Measurements from ENCODE around the gene KIRREL1.

DNA sequence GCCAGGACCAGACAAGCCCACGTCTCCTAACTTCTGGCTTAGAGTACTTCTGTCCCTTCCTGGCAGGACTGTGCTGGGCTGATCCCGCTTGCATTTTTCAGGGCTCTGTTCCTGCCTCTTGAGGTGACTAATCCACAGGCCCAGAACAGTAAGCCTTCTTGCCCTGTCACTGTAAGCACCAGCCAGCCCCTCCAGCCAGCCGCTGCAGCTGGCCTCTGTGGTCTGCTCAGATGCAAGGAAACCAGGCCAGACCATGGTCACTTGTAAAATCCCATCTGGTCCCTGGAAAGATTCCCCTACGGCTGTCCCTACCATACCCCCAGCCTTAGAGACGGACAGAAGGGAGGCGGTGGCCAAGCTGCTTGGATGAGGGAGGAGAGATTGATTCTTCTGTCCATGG lies 74.2 kb downstream of the KIRREL1 start:
- TF ChIP-seq CTCF (IDR thresholded peaks at IDR 0.05; ENCODE audit: low read depth, low read length, poor library complexity, severe bottlenecking) = no peak
- no peak for TF ChIP-seq EZH2phosphoT487 (IDR thresholded peaks at IDR 0.05; ENCODE audit: borderline replicate concordance, low read length)
